ENCODE measurements around the gene TAS2R38.

- TF ChIP-seq, protein P1, sequence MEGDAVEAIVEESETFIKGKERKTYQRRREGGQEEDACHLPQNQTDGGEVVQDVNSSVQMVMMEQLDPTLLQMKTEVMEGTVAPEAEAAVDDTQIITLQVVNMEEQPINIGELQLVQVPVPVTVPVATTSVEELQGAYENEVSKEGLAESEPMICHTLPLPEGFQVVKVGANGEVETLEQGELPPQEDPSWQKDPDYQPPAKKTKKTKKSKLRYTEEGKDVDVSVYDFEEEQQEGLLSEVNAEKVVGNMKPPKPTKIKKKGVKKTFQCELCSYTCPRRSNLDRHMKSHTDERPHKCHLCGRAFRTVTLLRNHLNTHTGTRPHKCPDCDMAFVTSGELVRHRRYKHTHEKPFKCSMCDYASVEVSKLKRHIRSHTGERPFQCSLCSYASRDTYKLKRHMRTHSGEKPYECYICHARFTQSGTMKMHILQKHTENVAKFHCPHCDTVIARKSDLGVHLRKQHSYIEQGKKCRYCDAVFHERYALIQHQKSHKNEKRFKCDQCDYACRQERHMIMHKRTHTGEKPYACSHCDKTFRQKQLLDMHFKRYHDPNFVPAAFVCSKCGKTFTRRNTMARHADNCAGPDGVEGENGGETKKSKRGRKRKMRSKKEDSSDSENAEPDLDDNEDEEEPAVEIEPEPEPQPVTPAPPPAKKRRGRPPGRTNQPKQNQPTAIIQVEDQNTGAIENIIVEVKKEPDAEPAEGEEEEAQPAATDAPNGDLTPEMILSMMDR (IDR thresholded peaks at IDR 0.05), result no peak
- no peak for TF ChIP-seq POLR2A (IDR thresholded peaks at IDR 0.05)
Observed at GRCh38 chr7:142017451-142017850, 43.9 kb upstream of the TAS2R38 start.
